Endodermal cell (in vitro differentiated cells): Measurements from ENCODE around the gene SYMPK. TPM values are rescaled to one million over a fixed set of nuclear protein-coding genes. Genes with fewer than 3 reads are reported as not detected.

Experiments
- DNase-seq: peaks from one replicate; pipeline ENCODE4 v3.0.0-alpha.2; 2017
- H3K27ac ChIP-seq: 2 replicates; pipeline ENCODE4 v1.5.1; 2013; ENCODE audit warnings: mild to moderate bottlenecking, low read depth, low read length, moderate library complexity
- H3K27me3 ChIP-seq: 2 replicates; pipeline ENCODE4 v1.6.1; 2013; ENCODE audit warnings: mild to moderate bottlenecking, low read length, moderate library complexity; ENCODE audit not compliant: insufficient read depth, control insufficient read depth, poor library complexity, severe bottlenecking
- H3K36me3 ChIP-seq: 2 replicates; pipeline ENCODE4 v1.7.0; 2013; ENCODE audit warnings: mild to moderate bottlenecking, low read length, moderate library complexity; ENCODE audit not compliant: control insufficient read depth, insufficient read depth
- H3K4me1 ChIP-seq: one replicate; pipeline ENCODE4 v1.7.0; 2013; ENCODE audit warnings: low read length; ENCODE audit not compliant: control insufficient read depth, insufficient read depth
- H3K4me3 ChIP-seq: 2 replicates; pipeline ENCODE4 v1.5.1; 2013; ENCODE audit warnings: mild to moderate bottlenecking, low read length, moderate library complexity
- H3K9ac ChIP-seq: 2 replicates; pipeline ENCODE4 v1.6.1; 2013; ENCODE audit warnings: mild to moderate bottlenecking, low read length, moderate library complexity; ENCODE audit not compliant: poor library complexity, severe bottlenecking; ENCODE audit errors: extremely low read depth
- H3K9me3 ChIP-seq: 2 replicates; pipeline ENCODE4 v1.6.1; 2013; ENCODE audit warnings: mild to moderate bottlenecking, low read length, moderate library complexity; ENCODE audit not compliant: control insufficient read depth
- H3K27ac Mint-ChIP-seq: 2 replicates; pipeline ENCODE4 v1.8.0; 2020; ENCODE audit warnings: mixed read lengths
- H3K27me3 Mint-ChIP-seq: 2 replicates; pipeline ENCODE4 v1.8.0; 2021; ENCODE audit warnings: mild to moderate bottlenecking, mixed read lengths; ENCODE audit not compliant: insufficient read depth
- H3K36me3 Mint-ChIP-seq: 2 replicates; pipeline ENCODE4 v1.8.0; 2020; ENCODE audit warnings: low read depth, mixed read lengths
- H3K4me1 Mint-ChIP-seq: 2 replicates; pipeline ENCODE4 v1.8.0; 2020; ENCODE audit warnings: mixed read lengths
- H3K4me3 Mint-ChIP-seq: 2 replicates; pipeline ENCODE4 v1.8.0; 2020; ENCODE audit warnings: mild to moderate bottlenecking, moderate library complexity, mixed read lengths
- H3K9me3 Mint-ChIP-seq: 2 replicates; pipeline ENCODE4 v1.8.0; 2020; ENCODE audit warnings: mild to moderate bottlenecking, mixed read lengths
- CTCF ChIP-seq: fragments of 200-600 bp; sonication (generic); conservative IDR thresholded peaks from 2 replicates; pipeline ENCODE4 v1.5.0; 2021; ENCODE audit warnings: antibody characterized with exemption, mild to moderate bottlenecking
- WGBS, 2 experiments: methylation state at CpG; one replicate each; pipeline versions ENCODE4 v1.1.5 to v1.1.7; 2013; ENCODE audit warnings: missing lambda C conversion rate in 2 of 2, mixed read lengths in 1 of 2; ENCODE audit not compliant: insufficient coverage in 1 of 2, insufficient read length in 1 of 2; 5-methylcytosine and 5-hydroxymethylcytosine counted together
- total RNA-seq, 2 donors: library from RNA; stranded (reverse); fragmentation: NEBNext Ultra II Directional in 1 of 2; extraction: Animal tissue kit (Norgen Biotek cat#: 25700) in 1 of 2; gene quantifications; 2 replicates in 1 of 2; 3 replicates in 1 of 2; pipeline ENCODE4 v1.2.1, GENCODE V29; 2021

The SYMPK gene
- total RNA-seq, 2 donors from 2014 or later: 104 to 119 TPM

GRCh38 chr19:45768984-45769782 is 93.8 kb downstream of the SYMPK start, which contains the start of gene SIX5:
Gene SIX5, minus strand, starts transcription at chr19:45769252. Its CDS starts 408 bp downstream, at chr19:45768844.
- H3K9me3 ChIP-seq: no peaks in the 10 kb centered on the region
- H3K36me3 ChIP-seq: peaks cover 4% of the 10 kb centered on the region
- no peaks in the 10 kb centered on the region for H3K27me3 ChIP-seq
- 0% methylated on average over 16 to 70 of the region's 70 CpGs for WGBS, 2 experiments
- H3K27ac ChIP-seq: peak within 1 kb of the TSS; percentile 97
- peak within 1 kb of the TSS; percentile 90 for H3K4me3 ChIP-seq
- DNase-seq: peak; percentile 99
- Mint-ChIP-seq H3K4me3 (peak within 1 kb of the TSS; percentile 95), H3K4me1 (peaks cover 18% of the 10 kb centered on the region), H3K9me3 (no peaks in the 10 kb centered on the region), H3K36me3 (peaks cover 16% of the 10 kb centered on the region), H3K27ac (peak within 1 kb of the TSS; percentile 100), H3K27me3 (no peaks in the 10 kb centered on the region)
- H3K9ac ChIP-seq: peak within 1 kb of the TSS; percentile 97
- no peak for TF ChIP-seq CTCF
- H3K4me1 ChIP-seq: peaks cover 13% of the 10 kb centered on the region

GRCh38 chr19:45768655-45768983 is 94.3 kb downstream of the SYMPK start:
- H3K27ac ChIP-seq: peak overlapping the region; percentile 97
- peak overlapping the region; percentile 95 for H3K4me3 Mint-ChIP-seq
- no peaks in the 10 kb centered on the region for H3K9me3 ChIP-seq
- no peak for TF ChIP-seq CTCF
- peak overlapping the region; percentile 100 for H3K27ac Mint-ChIP-seq
- H3K36me3 ChIP-seq: peaks cover 4% of the 10 kb centered on the region
- H3K9ac ChIP-seq: peak overlapping the region; percentile 97
- DNase-seq: peak; percentile 81
- WGBS, 2 experiments: 0% methylated on average over 13 to 33 of the region's 33 CpGs
- peaks cover 15% of the 10 kb centered on the region for H3K36me3 Mint-ChIP-seq
- peaks cover 18% of the 10 kb centered on the region for H3K4me1 Mint-ChIP-seq
- peaks cover 13% of the 10 kb centered on the region for H3K4me1 ChIP-seq
- H3K27me3 Mint-ChIP-seq: no peaks in the 10 kb centered on the region
- H3K4me3 ChIP-seq: peak overlapping the region; percentile 90
- no peaks in the 10 kb centered on the region for H3K9me3 Mint-ChIP-seq
- no peaks in the 10 kb centered on the region for H3K27me3 ChIP-seq

DNA sequence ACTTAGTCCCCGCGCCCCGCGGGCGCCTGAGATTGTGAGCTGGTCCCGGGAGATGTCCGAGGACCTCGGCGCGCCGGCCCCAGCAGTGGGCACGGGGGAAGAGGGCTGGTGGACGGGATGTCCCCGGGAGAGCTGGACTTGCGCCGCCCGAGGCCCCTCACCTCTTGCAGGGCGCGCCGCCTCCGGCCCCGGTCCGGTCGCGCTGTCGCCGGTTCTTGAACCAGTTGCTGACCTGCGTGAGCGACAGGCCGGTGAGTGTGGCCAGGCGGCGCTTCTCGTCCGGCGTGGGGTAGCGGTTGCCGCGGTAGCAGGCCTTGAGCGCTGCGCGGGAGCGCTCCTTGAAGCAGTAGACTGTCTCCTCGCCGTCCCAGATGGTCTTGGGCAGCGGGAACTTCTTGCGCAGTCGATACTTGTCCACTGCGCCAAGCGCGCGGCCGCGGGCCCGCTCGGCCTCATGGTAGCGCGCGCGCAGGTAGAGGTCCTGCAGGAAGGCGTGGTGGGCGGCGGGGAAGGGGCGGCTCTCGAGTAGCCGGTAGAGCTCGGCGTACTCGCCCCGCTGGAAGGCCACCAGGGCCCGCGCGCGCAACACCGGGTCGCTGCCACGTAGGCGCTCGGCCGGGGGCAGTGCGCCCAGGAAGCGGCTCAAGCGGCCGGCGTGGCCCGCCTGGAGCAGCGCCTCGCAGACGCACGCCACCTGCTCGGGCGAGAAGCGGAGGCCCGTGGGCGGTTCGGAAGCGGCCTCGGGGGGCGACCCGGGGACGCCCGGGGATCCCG is 94.9 kb downstream of the SYMPK start:
- peak overlapping the region; percentile 97 for H3K27ac ChIP-seq
- Mint-ChIP-seq H3K4me3 (peak overlapping the region; percentile 95), H3K4me1 (peaks cover 18% of the 10 kb centered on the region), H3K36me3 (peaks cover 10% of the 10 kb centered on the region), H3K9me3 (no peaks in the 10 kb centered on the region), H3K27ac (peak overlapping the region; percentile 86), H3K27me3 (no peaks in the 10 kb centered on the region)
- WGBS, 2 experiments: 0 to 1% methylated on average over 37 to 102 of the region's 102 CpGs
- H3K9me3 ChIP-seq: no peaks in the 10 kb centered on the region
- TF ChIP-seq CTCF: no peak
- DNase-seq: peak; percentile 85
- H3K9ac ChIP-seq: peak overlapping the region; percentile 97
- peak overlapping the region; percentile 90 for H3K4me3 ChIP-seq
- peaks cover 13% of the 10 kb centered on the region for H3K4me1 ChIP-seq
- H3K27me3 ChIP-seq: no peaks in the 10 kb centered on the region
- no peaks in the 10 kb centered on the region for H3K36me3 ChIP-seq
